GM19035 (cell line): ENCODE results near the gene RIT2.

Experiments
- ATAC-seq: cut with Tn5 transposase; IDR thresholded peaks from one replicate; pipeline ENCODE4 v1.9.1; 2021; ENCODE audit not compliant: unreplicated experiment

The RIT2 gene

DNA sequence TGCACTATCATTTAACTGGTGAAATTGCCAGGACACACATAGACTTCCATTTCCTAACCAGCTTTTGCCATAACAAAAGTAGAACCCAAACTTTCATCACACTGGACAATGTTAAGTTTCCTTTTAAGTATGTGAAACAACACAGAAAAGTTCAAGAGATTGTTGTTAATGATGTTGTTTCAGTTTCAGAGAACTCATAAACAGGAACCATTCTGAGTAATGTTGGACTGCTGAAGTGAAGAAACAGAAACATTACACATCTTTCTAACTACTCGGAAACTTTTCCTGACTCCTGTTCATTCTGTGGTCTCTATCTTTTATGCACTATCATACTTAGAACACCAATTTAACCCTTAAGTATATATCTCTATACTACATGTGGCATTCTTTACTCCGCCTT lies 179.2 kb downstream of the RIT2 start:
- ATAC-seq: peak; percentile 97

DNA sequence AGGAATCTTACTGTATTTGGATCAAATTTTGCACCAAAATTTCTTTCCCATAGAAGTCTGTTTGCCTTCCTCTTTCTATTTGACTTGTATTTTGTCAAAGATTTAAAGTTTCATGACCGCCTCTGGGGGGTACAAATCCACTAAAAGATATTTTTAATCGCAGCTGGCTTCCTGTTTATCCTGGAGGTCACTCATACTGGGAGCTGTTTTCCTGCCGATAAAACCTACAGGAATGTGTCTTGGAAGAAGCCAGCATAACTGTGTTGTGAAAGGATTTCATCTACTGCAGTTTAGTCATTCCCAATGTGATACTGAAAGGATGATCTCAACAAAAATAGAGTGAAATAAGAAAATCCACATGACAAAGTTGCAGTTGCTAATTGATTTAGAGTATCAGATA lies 184.0 kb downstream of the RIT2 start:
- no peak for ATAC-seq

DNA sequence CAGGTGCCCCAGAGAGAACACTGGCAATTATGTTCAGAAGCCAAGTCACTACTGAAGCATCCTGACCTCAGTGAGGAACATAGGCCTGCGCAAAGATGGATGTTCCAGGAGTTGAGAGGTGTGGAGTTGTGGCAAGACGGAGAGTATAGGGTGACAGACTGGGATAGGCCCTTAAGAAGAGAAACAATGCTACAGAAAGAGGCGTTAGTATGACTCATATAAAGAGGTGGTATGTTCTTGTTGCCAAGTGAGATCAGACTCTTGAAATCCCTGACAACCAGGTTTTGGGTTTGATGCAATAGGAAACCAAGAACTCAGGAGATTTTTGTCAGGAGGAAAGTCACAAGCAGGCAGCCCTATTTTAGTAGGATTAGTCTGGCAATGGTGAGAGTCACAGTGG lies 185.6 kb downstream of the RIT2 start:
- ATAC-seq: no peak

DNA sequence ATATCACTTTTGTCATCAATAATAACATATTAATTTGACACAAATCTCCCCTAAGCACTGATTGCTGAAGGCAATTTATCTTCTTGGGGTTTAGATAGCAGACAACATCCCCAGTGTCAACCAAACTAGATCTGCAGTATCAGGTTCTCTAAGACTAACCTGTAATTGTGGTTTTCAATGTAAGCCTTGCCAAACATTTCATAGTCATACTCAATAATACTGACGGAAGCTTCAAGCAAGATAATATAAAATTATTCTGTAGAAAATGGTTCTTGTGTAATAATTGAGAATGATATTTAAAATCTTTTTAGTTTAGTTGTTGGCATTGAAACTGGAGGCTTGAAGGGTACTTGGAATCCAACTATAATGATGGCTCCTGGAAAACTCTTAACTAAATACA lies 186.3 kb downstream of the RIT2 start:
- ATAC-seq: no peak

DNA sequence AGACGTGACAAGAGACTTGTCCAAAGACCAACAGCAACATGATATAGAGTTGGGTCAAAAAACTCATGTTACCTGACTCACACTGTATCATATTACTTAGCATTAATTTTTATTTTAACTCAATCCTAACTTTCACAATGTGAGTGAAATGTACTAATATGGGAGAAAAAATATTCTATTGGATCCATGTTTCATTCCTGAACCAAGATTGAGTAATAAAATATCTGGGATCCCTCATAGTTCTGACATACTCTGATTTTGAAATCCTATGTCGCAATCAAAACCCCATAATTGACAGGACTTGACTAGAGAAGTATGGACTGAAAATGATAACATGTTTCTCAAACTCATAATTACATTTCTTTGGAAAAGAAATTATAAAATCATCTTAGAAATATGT lies 190.4 kb downstream of the RIT2 start:
- ATAC-seq: no peak

DNA sequence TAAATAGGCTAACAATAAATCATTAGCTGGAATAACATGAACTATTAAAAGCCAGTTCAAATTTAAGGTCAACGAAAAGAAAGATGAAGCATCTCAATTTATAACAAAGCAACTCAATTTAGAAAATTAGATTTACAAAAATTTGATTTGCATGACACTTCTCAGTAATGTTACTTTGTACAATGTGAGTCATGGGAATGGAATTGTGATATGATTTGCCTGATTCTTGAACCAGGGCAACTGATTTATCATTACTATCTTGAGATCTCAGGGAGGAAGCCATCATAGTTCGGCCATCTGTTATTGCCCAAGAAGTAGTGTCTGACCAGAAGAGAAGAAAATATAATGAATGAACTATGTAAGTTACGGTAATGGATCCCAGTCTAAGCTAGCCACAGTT lies 193.1 kb downstream of the RIT2 start:
- no peak for ATAC-seq

DNA sequence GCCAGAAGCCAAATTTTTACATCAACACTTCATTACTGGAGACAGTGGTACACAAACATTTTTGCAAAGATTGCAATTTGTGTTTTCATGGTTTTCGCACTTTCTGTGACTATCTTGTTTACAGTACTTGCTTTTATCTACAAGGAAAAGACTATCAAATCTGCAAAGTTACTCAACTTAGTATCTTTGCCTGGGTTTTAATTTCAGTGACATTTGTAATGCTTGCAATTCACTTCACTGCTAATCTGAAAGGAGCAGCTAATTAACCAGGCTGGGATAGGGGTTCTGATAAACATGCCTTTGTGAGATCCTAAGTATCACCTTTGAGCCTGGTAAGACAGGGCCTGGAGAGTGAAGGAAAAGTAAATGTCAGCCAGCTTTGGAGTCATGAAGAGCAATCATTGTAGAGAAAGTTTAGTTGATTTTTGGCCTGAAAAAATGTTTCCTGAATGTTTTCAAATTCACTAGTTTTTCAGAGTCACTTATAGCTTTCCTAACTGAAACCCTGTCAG lies 194.2 kb downstream of the RIT2 start:
- no peak for ATAC-seq

DNA sequence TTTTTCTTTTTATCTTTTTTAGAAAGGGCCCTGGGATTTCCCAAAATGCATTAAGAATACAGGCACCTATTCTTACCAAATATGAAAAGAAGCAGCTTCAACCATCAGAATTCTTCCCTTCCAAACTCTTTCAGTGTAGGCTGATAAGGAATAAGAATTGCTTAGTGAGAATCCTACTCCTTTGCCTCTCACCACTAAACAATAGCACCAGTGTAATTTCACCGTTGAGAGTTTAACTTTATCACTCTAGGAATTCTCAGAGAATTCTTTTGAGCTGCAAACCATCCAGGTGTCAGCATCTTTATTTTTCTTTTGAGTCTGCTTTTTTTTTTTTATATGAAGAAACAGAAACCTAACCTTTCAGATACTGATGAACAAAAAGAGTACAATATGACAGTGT lies 194.9 kb downstream of the RIT2 start:
- ATAC-seq: no peak

DNA sequence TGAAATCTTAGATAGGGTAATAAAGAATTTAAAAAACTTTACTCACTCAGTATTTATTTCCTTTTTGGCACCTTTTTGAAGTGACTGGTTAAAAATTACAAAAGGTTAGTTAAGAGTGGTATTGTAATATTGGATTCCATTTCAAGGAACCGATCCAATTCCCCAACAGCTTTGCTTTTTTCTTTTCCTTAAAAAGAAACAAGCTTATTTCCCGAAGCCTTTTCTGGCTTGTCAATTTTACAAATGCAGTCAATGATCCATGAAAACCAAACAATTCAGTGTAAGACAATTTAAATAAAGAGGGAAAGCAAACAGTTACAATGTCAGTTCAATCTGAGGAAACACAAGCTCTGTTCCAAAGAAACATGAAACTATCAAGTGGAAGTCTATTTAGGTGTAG lies 200.2 kb downstream of the RIT2 start:
- ATAC-seq: no peak

DNA sequence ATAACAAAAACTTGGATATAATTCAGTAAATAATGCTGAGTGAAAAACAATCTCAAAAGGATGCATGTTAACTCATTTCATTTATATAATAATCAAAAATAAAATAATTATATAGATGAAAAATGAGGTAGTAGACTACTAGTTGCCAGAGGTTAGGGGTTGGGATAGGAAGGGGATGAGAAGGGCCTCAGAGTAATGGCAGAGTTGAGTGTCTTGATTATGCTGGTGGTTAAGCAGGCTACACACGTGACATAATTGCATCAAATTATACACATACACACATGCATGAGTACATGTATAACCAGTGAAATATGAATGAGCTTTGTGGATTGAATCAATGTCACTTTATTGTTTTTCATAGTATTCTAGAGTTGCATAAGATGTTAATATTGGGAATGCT lies 201.0 kb downstream of the RIT2 start:
- no peak for ATAC-seq

DNA sequence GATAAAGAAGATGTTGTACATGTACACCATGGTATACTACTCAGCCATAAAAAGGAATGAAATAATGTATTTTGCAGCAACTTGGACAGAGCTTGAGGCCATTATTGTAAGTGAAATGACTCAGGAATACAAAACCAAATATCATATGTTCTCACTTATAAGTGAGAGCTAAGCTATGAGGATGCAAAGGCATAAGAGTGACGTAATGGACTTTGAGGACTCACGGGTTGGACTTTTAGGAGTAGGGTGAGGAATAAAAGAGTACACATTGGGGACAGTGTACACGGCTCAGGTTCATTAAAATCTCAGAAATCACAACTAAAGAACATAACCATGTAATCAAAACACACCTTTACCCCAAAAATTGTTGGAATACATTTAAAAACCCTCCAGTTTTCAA lies 206.4 kb downstream of the RIT2 start:
- ATAC-seq: no peak

DNA sequence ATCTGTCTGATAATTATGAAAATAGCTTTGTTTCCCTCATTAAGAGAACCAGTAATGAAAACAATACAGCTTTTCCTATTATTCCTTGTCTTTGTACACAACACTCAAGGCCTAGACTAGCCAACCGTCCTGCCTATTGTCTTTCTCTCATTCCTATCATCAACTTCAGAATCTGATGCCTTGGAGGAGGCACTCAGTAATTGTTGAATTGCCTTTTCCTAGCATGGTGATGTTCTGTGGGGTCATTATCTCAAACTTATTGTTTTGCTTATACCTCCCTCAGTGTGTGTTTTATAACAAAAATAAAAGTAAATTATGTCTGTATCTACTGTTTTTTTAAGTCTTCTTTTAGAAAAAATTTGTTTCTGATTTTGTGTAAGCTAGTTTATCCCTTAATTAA lies 208.7 kb downstream of the RIT2 start:
- no peak for ATAC-seq

DNA sequence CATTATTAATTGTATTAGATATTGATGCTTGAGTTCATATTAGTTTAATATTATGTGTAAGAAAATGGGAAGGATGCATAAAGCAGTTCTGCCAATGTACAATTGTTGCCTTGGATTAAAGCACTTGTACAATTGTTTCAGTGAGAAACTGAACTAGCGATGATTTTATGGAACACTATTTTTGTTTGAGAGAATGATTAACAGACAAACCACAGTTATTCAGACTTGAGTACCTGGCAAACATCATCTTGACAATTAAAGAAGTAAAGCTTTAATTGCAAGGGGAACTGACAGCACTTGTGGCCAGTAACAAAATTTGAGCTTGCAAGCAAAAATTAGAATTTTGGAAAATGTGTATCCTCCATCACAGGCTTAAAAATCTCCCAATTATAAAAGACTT lies 214.3 kb downstream of the RIT2 start:
- ATAC-seq: no peak

DNA sequence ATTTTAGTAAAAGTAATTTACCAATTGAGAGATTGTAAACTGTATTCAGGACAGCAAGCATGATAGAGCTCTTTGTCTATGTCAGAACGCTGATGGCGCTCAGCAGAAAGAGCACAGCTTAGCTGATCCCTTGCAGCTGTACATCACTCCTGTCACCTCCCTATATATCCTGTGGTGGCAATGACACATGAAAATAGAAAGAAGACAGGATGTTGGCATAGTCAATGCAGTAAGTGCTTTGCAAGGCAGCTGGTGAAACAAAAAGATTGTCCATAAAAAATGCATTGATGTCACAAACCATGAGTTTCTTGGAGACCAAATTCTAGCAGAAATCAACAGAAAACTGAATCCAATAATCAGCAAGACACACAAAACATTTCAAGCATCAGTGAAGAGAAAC lies 221.5 kb downstream of the RIT2 start:
- no peak for ATAC-seq

DNA sequence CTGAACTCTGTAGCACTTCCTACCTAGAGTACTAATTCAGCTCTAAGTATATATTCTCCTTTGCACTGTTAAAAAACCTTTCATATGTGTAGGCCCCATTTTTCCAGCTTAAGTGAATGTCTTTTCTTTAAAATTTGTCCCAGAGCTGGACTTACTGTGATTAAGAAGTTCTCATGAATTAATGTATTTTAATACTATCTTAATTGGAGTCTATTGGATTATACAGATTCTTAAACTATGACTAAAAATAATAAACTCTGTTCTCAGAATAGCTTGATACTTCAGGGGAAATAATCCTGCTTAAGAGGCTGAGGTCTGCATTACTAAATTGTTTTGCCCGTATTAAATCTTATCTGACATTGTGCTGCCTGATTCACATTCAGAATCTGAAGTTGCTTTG lies 223.3 kb downstream of the RIT2 start:
- no peak for ATAC-seq

DNA sequence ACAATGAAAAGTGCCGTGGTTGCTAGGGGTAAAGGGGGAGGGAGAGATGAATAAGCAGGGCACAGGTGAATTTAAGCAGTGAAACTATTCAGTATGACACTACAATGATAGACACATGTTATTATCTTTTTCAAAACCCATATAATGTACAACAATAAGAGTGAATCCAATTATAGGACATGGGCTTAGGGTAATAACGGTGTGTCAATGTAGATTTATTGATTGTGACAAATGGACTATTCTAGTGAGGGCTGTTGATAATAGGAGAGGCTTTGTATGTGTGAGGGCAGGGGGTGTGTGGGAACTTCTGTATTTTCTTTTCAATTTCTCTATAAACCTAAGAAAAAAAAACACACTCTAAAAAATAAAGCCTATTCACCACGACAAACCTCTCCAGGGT lies 223.8 kb downstream of the RIT2 start:
- no peak for ATAC-seq

DNA sequence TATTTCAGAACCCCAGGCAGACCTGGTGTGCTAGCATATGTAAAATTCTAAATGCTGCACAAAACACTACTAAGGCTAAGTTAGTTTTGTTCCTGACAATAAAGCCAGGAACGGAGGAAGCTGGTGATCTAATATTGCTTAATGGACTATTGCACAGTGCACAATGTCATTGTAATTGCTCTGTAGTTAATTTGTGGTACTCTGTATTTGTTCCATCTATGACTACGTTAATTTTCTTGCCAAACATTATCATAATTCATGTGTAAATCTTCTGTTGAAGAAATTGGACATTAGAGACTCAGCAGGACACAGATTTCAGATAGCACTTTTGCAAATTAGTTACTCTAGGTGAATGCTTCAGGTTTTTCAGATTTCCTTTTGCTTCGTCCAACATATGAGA lies 232.3 kb downstream of the RIT2 start:
- ATAC-seq: no peak

DNA sequence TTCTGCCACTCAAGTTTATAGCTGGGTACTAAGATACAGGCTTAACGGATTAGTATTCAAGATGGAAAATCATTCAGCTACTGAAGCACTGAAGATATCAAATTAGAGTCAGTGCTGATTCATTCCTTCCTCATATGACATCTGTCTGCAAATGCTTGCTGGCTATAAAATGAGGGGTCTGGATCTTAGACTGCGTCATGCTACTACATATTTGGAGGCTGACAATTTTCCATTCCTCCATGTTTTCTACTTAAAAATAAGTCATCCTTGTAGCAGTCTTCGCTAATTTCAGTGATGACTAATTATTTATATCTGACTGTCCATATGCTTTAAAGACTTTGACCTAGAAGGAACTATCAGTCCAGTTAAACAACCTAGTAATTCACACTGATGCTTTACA lies 233.4 kb downstream of the RIT2 start:
- ATAC-seq: no peak

DNA sequence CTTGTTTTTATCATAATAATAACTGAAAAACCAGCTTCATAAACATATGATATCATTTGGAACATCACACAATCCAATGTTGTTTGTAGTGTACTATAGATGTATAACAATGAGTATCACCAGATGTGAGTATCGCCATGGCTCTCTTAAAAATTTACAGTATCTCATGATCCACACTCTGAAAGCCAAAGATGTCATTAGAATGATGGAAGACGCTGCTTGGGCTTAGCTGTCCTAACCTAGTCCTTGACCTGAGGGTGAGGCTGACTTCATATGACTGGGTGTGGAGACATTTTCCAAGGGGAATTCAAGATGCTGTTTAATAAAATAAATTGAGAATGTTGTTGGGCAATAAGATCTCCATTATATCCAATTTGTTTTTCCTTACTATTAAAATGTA lies 242.6 kb downstream of the RIT2 start:
- no peak for ATAC-seq

DNA sequence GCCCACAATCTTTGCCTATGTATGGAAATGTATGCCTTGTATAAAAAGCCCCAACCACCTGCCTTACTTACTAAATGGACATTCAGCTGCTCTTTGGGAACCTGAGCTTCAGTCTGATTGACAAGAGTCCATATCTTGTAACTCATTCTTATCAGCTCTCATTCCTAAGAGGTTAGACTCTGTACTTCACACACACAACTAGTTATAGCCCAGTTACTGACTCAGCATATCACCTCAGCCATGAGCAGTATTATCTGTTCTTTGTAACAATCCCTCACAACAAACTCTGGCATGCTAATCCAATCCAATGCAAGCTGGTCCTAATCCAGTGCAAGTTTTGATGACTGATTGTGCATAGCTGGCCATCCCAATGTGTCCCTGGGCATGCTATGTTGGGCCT lies 250.6 kb downstream of the RIT2 start:
- ATAC-seq: no peak

DNA sequence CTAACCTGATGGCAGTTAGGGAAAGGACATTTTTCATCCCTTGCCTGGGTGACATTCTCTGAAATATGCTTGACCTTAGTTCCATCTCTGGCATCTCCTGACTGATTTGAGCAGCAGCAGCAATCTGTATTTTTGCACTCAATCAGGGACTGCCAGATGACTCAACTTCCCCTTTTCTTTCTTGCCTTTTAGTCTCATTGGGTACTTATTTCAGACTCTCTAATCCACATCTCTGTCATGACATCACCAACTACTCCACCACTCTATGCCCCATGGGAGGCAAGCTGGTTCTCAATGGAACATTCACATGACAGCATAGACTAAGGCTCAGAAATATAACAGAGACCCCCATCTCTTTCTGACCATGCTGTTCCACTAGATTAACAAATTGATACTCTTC lies 254.2 kb downstream of the RIT2 start:
- ATAC-seq: no peak

DNA sequence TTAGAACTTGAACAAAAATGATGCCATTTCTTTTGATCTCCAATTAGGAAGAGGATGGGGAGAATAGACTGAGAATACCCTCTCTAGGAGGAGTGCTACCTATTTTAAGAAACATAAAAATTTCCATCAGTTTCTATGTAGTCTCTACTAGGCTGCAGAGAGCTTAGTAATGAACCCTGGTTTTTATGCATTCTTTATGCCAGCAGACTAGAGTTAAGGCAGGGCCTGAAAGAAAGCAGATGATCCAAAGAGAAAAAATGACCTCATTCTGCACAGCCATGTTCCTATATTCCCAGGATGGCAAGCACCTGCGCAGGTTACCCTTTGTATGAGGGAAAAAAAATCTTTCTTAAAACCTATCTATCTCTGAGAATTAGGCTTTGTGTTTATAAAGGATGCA lies 254.9 kb downstream of the RIT2 start:
- no peak for ATAC-seq

DNA sequence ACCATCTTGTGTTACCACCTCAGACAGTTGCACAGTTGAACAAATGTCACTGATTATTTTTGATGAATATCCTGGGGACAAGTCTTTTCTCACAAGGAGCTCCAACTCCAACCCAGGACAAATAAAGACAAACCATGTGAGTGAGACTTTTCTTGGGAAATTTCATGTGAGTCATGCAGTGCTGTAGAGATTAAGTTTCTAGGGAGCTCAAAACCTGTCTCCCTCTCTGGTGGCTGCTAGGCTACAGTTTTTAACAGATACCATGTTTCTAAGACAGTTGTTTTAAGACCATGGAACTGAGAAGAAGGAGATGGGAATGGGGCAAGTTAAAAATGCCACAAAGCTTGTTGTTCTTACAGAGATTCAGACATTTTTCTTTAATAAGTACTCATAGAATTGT lies 255.5 kb downstream of the RIT2 start:
- ATAC-seq: no peak

DNA sequence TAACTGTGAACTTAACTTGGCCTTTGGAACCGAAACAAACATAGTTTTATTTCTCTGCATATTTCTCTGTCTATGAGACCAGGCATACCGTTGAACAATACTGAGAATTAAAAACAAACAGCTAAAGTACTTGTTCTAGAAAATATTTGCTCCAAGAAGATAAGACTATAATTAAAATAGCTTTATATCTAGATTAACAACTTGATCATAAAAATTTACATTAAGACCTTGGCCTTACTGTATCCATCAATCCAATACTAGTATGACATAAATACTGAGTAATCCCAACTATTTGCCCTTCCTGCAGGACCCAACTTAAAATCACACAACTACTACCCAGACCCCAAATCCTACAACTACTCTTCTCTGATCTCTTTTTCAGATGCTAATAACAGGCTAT lies 260.9 kb downstream of the RIT2 start:
- ATAC-seq: no peak
